ENCODE measurements around the gene CFAP100.

DNA sequence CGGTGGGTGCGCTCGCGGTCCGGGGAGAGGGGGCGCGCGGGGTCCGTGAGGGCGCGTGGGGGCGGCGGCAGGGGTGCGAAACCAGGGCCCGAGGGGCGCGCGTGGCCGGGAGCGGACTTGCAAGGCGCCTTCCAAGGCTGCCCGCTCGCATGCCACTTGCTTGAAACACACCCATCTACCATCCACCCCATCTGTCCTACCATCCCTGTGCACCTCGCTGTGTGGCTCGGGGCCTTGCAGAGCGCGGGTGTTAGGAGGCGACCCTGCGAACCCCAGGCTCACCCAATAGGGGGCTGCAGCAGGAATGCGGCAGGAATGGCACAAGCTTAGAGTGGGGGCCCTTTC lies 240 bp downstream of the CFAP100 start:
- TF ChIP-seq, protein P1, sequence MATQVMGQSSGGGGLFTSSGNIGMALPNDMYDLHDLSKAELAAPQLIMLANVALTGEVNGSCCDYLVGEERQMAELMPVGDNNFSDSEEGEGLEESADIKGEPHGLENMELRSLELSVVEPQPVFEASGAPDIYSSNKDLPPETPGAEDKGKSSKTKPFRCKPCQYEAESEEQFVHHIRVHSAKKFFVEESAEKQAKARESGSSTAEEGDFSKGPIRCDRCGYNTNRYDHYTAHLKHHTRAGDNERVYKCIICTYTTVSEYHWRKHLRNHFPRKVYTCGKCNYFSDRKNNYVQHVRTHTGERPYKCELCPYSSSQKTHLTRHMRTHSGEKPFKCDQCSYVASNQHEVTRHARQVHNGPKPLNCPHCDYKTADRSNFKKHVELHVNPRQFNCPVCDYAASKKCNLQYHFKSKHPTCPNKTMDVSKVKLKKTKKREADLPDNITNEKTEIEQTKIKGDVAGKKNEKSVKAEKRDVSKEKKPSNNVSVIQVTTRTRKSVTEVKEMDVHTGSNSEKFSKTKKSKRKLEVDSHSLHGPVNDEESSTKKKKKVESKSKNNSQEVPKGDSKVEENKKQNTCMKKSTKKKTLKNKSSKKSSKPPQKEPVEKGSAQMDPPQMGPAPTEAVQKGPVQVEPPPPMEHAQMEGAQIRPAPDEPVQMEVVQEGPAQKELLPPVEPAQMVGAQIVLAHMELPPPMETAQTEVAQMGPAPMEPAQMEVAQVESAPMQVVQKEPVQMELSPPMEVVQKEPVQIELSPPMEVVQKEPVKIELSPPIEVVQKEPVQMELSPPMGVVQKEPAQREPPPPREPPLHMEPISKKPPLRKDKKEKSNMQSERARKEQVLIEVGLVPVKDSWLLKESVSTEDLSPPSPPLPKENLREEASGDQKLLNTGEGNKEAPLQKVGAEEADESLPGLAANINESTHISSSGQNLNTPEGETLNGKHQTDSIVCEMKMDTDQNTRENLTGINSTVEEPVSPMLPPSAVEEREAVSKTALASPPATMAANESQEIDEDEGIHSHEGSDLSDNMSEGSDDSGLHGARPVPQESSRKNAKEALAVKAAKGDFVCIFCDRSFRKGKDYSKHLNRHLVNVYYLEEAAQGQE (tag by site-specific recombination; IDR thresholded peaks at IDR 0.05), result no peak
- TF ChIP-seq ZNF560 (tag by site-specific recombination; IDR thresholded peaks at IDR 0.05; ENCODE audit: borderline replicate concordance), result no peak
- TF ChIP-seq, protein P2, sequence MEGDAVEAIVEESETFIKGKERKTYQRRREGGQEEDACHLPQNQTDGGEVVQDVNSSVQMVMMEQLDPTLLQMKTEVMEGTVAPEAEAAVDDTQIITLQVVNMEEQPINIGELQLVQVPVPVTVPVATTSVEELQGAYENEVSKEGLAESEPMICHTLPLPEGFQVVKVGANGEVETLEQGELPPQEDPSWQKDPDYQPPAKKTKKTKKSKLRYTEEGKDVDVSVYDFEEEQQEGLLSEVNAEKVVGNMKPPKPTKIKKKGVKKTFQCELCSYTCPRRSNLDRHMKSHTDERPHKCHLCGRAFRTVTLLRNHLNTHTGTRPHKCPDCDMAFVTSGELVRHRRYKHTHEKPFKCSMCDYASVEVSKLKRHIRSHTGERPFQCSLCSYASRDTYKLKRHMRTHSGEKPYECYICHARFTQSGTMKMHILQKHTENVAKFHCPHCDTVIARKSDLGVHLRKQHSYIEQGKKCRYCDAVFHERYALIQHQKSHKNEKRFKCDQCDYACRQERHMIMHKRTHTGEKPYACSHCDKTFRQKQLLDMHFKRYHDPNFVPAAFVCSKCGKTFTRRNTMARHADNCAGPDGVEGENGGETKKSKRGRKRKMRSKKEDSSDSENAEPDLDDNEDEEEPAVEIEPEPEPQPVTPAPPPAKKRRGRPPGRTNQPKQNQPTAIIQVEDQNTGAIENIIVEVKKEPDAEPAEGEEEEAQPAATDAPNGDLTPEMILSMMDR (tag by site-specific recombination; IDR thresholded peaks at IDR 0.05), result no peak
- TF ChIP-seq, protein P3, sequence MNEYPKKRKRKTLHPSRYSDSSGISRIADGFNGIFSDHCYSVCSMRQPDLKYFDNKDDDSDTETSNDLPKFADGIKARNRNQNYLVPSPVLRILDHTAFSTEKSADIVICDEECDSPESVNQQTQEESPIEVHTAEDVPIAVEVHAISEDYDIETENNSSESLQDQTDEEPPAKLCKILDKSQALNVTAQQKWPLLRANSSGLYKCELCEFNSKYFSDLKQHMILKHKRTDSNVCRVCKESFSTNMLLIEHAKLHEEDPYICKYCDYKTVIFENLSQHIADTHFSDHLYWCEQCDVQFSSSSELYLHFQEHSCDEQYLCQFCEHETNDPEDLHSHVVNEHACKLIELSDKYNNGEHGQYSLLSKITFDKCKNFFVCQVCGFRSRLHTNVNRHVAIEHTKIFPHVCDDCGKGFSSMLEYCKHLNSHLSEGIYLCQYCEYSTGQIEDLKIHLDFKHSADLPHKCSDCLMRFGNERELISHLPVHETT (tag by site-specific recombination; IDR thresholded peaks at IDR 0.05), result no peak
- no peak for TF ChIP-seq OSR2 (tag by site-specific recombination; IDR thresholded peaks at IDR 0.05)
- TF ChIP-seq ZNF174 (tag by site-specific recombination; IDR thresholded peaks at IDR 0.05), result no peak
- no peak for TF ChIP-seq TCF7L2 (IDR thresholded peaks at IDR 0.05; ENCODE audit: borderline replicate concordance, low read depth, low read length)
